Islet of Langerhans (tissue), 1 donor: ENCODE measurements around the gene ARPP21.

ENCODE experiments used
- FAIRE-seq: peaks from one replicate; lab custom pipeline; 2011; peaks lifted over from hg19 to GRCh38; lab: Jason Lieb, UNC

Gene ARPP21

GRCh38 chr3:35677797-35678196 is 38.5 kb downstream of the ARPP21 start:
- FAIRE-seq, result no peak

GRCh38 chr3:35678643-35679161 is 39.4 kb downstream of the ARPP21 start:
- FAIRE-seq, result no peak

- FAIRE-seq, result no peak
Observed at GRCh38 chr3:35679409-35680080, 40.2 kb downstream of the ARPP21 start.

GRCh38 chr3:35680866-35681650 is 41.7 kb downstream of the ARPP21 start:
- FAIRE-seq, result no peak

- no peak for FAIRE-seq
Observed at GRCh38 chr3:35685153-35685552, 45.8 kb downstream of the ARPP21 start.

- no peak for FAIRE-seq
Observed at GRCh38 chr3:35688826-35689225, 49.5 kb downstream of the ARPP21 start.

GRCh38 chr3:35690271-35690670 is 50.9 kb downstream of the ARPP21 start:
- FAIRE-seq, result no peak

GRCh38 chr3:35705904-35706303 is 66.6 kb downstream of the ARPP21 start:
- no peak for FAIRE-seq

GRCh38 chr3:35707904-35708303 is 68.6 kb downstream of the ARPP21 start:
- no peak for FAIRE-seq

GRCh38 chr3:35708394-35709271 is 69.3 kb downstream of the ARPP21 start:
- FAIRE-seq, result no peak

- FAIRE-seq, result no peak
Observed at GRCh38 chr3:35709691-35710090, 70.4 kb downstream of the ARPP21 start.

GRCh38 chr3:35710554-35710953 is 71.2 kb downstream of the ARPP21 start:
- FAIRE-seq, result no peak

GRCh38 chr3:35718921-35719320 is 79.6 kb downstream of the ARPP21 start:
- no peak for FAIRE-seq

- FAIRE-seq, result no peak
Observed at GRCh38 chr3:35721628-35722027, 82.3 kb downstream of the ARPP21 start.

- no peak for FAIRE-seq
Observed at GRCh38 chr3:35722902-35723301, 83.6 kb downstream of the ARPP21 start.

GRCh38 chr3:35723480-35724097 is 84.3 kb downstream of the ARPP21 start:
- no peak for FAIRE-seq

GRCh38 chr3:35724106-35724505 is 84.8 kb downstream of the ARPP21 start:
- no peak for FAIRE-seq

- FAIRE-seq, result no peak
Observed at GRCh38 chr3:35727179-35727578, 87.9 kb downstream of the ARPP21 start.

- no peak for FAIRE-seq
Observed at GRCh38 chr3:35733341-35733740, 94.0 kb downstream of the ARPP21 start.

- no peak for FAIRE-seq
Observed at GRCh38 chr3:35733864-35734263, 94.5 kb downstream of the ARPP21 start.

- no peak for FAIRE-seq
Observed at GRCh38 chr3:35737080-35737479, 97.8 kb downstream of the ARPP21 start.

- FAIRE-seq, result no peak
Observed at GRCh38 chr3:35737527-35737926, 98.2 kb downstream of the ARPP21 start.
